ENCODE data around the gene INPP1.

INPP1 gene

DNA sequence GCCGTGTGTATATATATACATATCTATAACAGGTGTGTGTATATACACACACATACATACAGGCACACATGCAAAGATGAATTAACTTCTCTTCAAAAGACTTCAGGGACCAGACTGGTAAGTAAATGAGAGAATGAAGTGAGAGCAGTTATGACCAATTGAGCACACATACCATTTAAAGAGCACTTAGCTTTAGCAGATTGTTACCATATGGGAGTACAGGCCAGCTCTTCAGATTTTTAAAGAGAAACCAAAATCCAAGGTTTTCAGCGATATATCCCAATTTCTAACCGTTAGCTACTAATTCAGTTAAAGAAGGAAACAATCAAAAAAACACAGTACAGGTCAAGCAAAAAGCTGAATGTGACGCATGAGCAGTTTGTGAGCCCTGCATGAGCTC lies 23.7 kb downstream of the INPP1 start:
- TF ChIP-seq, protein P1, sequence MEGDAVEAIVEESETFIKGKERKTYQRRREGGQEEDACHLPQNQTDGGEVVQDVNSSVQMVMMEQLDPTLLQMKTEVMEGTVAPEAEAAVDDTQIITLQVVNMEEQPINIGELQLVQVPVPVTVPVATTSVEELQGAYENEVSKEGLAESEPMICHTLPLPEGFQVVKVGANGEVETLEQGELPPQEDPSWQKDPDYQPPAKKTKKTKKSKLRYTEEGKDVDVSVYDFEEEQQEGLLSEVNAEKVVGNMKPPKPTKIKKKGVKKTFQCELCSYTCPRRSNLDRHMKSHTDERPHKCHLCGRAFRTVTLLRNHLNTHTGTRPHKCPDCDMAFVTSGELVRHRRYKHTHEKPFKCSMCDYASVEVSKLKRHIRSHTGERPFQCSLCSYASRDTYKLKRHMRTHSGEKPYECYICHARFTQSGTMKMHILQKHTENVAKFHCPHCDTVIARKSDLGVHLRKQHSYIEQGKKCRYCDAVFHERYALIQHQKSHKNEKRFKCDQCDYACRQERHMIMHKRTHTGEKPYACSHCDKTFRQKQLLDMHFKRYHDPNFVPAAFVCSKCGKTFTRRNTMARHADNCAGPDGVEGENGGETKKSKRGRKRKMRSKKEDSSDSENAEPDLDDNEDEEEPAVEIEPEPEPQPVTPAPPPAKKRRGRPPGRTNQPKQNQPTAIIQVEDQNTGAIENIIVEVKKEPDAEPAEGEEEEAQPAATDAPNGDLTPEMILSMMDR (IDR thresholded peaks at IDR 0.05; ENCODE audit: insufficient read depth, low read length, missing control alignments) = no peak
- CTCF ChIA-PET = interaction anchor here (1.0 to 1.5 kb wide), 2 partner anchors 22 to 23 kb away, joined by 3 read pairs; no protein-coding TSS in a partner anchor
- no peak for DNase-seq (ENCODE audit: low read depth, low spot score)
- POLR2A ChIA-PET = interaction anchor here (1.4 kb wide), 1 partner anchor 23 kb away, joined by 3 read pairs; no protein-coding TSS in a partner anchor
- H3K4me3 ChIP-seq (ENCODE audit: low read depth, low read length) = no peak overlapping the region

DNA sequence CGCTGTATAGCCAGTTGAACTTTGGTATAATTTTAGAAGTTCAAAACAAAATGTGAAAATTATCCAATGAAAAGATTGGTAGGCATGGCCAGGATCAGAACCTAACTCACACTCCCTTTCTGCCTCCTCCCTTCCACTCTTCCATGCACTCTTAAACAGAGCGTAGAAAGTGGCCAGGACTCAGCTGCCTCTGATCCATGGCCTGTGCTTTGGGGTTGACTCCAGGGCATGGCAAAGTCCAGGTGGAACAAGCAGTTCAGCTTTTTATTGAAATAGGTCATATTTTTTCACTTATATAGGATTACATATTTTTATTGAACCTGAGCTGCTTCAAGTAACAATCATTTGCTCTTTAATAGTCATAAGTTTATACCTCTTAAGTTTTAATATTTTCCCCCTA lies 26.2 kb downstream of the INPP1 start:
- no peak overlapping the region for H3K4me3 ChIP-seq (ENCODE audit: low read depth, low read length)
- DNase-seq (ENCODE audit: low read depth, low spot score) = no peak
- CTCF ChIA-PET = interaction anchor here (0.8 to 1.8 kb wide), 5 partner anchors 8 to 281 kb away, joined by 3 to 8 read pairs (median 4); partner anchors contain the start of gene INPP1
- TF ChIP-seq, protein P1 (IDR thresholded peaks at IDR 0.05; ENCODE audit: insufficient read depth, low read length, missing control alignments) = no peak
- POLR2A ChIA-PET = no interaction called here

GRCh38 chr2:190376083-190376482 lies 32.7 kb downstream of the INPP1 start:
- ChIA-PET POLR2A (no interaction called here), CTCF (interaction anchor here (1.0 to 1.3 kb wide), 3 partner anchors 11 to 287 kb away, joined by 3 to 4 read pairs (median 3); partner anchors contain the start of gene HIBCH)
- DNase-seq (ENCODE audit: low read depth, low spot score) = no peak
- TF ChIP-seq, protein P1 (IDR thresholded peaks at IDR 0.05; ENCODE audit: insufficient read depth, low read length, missing control alignments) = no peak
- H3K4me3 ChIP-seq (ENCODE audit: low read depth, low read length) = no peak overlapping the region

- POLR2A ChIA-PET = no interaction called here
- CTCF ChIA-PET = interaction anchor here (1.0 to 1.3 kb wide), 3 partner anchors 12 to 288 kb away, joined by 3 to 4 read pairs (median 3); partner anchors contain the start of gene HIBCH
- no peak overlapping the region for H3K4me3 ChIP-seq (ENCODE audit: low read depth, low read length)
- TF ChIP-seq, protein P1 (IDR thresholded peaks at IDR 0.05; ENCODE audit: insufficient read depth, low read length, missing control alignments) = no peak
- no peak for DNase-seq (ENCODE audit: low read depth, low spot score)
Observed at GRCh38 chr2:190376591-190377245, 33.3 kb downstream of the INPP1 start.

- TF ChIP-seq, protein P1 (IDR thresholded peaks at IDR 0.05; ENCODE audit: insufficient read depth, low read length, missing control alignments) = no peak
- no peak overlapping the region for H3K4me3 ChIP-seq (ENCODE audit: low read depth, low read length)
- DNase-seq (ENCODE audit: low read depth, low spot score) = no peak
- ChIA-PET CTCF (interaction anchor here (1.4 kb wide), 1 partner anchor 8 kb away, joined by 5 read pairs; no protein-coding TSS in a partner anchor), POLR2A (no interaction called here)
Observed at GRCh38 chr2:190378880-190379237, 35.5 kb downstream of the INPP1 start.

DNA sequence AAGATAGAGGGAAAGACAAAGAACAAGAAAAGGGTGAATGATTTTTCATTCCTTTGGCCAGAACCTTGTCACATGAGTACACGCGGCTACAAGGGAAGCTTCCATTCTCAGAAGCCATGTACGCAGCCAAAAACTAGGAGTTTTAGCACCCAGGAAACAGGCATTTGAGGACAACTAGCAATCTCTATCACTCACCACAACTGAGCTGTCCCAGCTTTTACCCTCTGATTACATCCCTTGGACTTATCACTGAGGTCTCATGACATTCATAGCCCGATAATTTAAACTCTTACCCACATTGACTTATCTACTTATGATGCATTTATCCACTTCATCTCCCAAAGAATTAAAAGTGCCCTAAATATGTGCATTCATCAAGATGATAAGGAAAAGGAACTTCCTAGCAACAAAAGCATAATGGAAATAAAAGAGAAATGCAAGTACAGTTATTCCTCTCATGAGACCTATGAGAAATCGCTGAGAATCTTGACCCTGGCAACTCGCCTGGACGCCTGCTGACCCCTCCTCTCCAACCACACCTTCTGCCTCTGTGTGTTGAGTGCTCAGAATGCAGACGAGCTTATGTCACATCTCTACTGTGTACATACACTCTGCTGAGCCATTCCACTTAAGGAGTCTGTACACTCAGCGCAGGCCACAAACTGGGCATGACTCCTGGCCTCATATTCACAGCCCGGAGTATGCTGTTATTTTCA lies 36.0 kb downstream of the INPP1 start:
- POLR2A ChIA-PET = no interaction called here
- TF ChIP-seq, protein P1 (IDR thresholded peaks at IDR 0.05; ENCODE audit: insufficient read depth, low read length, missing control alignments) = no peak
- no peak overlapping the region for H3K4me3 ChIP-seq (ENCODE audit: low read depth, low read length)
- CTCF ChIA-PET = interaction anchor here (1.4 kb wide), 1 partner anchor 9 kb away, joined by 5 read pairs; no protein-coding TSS in a partner anchor
- DNase-seq (ENCODE audit: low read depth, low spot score) = no peak

Data from AG04449 (cell line).